H4 (cell line): ENCODE results near the gene TSPEAR. TPM values are rescaled to one million over a fixed set of nuclear protein-coding genes. Genes with fewer than 3 reads are reported as not detected.

Source experiments
- DNase-seq: peaks from one replicate; pipeline ENCODE4 v3.0.0-alpha.2; 2015; ENCODE audit warnings: low spot score
- total RNA-seq: library from RNA; depleted of rRNA; stranded (reverse); fragments of >200 nt; shearing (Covaris generic); gene quantifications from 2 replicates; pipeline ENCODE4 v1.2.3, GENCODE V29; 2014; rRNA removed

The TSPEAR gene
- total RNA-seq, result 0.08 TPM in 1 of 2 replicates, not detected in the other

DNA sequence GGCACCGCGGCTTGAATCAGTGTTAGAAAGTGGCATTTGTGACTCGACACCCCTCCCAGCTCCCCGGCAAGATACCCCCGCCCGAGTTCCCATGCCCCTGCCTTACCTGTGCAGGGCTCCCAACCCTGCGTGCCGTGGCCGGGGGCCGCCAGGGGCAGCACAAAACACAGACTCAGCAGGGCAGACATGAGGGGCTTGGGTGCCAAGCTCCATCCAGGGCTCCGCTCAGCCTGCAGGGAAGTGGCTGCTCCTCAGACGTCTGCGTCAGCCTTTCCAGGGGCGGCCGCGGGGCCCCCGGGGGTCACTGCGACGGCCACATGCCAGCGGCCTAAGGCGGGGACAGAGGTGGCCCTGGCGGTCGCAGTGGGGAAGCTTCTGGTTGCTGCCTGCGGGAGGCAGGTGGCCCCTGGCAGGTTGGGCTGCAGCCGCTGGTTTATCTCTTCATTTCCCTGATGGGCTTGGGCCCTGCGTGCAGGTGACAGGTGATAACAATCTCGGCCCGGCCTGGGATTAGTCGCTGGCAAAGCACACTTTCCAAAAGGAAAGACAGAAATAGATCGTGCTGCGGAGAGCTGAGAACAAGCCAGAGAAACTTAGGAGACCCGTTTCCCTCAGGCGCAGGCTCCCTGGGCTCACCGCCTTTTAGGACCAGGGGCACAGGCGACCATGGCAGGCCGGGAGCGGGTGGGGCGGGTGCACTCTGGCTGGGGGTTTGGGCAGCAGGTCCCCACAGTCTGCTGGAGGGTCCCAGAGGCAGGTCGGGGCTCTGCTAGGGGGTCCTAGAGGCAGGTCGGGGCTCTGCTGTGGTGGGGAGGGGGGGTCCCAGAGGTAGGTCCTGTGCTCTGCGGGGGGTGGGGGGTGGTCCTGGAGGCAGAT, at the start of gene TSPEAR:
TSPEAR (minus strand) TSS at position 246 of the 876 bp plus-strand sequence; CDS start at position 188, 58 bp downstream.
- DNase-seq, result no peak

GRCh38 chr21:44760376-44760775, 49.0 kb upstream of the TSPEAR start:
- no peak for DNase-seq

- no peak for DNase-seq
Observed at GRCh38 chr21:44759628-44760285, 48.4 kb upstream of the TSPEAR start.

GRCh38 chr21:44758781-44759627, 47.6 kb upstream of the TSPEAR start:
- DNase-seq, result no peak

DNA sequence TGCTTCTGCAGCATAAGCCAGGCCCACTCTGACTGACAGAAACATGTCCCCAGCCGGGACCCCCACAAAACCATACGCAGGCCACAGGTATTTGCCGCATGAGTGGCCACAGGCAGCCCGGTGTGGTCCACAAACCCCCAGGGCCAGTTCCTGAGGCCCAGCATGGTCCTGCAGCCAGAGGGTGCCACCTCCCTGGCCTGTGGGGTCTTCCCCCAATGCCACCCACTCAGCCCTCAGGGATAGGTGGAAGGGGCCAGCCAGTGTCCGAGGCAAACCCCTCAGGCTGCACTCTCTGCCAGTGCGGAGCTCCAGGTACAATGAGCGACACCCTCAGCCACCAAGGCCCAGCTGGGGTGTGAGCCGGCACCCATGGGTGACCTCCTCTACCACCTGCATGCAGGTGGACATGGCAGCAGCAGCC, 46.8 kb upstream of the TSPEAR start:
- no peak for DNase-seq

- DNase-seq, result no peak
Observed at GRCh38 chr21:44757731-44758130, 46.4 kb upstream of the TSPEAR start.

- DNase-seq, result no peak
Observed at GRCh38 chr21:44756423-44757185, 45.2 kb upstream of the TSPEAR start.

- no peak for DNase-seq
Observed at GRCh38 chr21:44755227-44755626, 43.9 kb upstream of the TSPEAR start.

- DNase-seq, result no peak
Observed at GRCh38 chr21:44753357-44753756, 42.0 kb upstream of the TSPEAR start.

DNA sequence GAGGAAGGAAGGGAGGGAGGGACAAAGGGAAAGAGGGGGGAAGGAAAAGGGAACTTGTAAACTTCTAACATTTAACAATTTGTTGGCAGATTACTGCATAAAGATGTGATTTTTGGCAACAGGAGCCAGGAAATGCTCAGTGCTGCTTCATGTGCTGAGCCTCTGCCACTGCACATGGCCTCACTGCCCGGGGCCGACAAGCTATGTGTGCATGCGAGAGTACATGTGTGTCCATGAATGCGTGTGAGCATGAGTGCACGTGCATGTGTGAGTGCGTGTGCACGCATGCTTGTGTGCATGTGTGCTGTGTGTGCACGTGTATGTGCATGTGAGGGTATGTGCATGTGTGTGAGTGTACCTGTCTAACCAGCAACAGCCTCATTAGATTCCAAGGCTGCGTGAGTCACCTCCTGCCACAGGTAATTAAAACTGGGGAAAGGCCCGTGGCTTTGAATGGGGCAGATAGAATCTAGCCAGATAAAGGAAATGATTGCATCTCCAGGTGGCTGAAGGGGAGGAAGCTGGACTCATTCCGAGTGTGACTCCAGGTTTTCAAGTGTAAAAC, 41.4 kb upstream of the TSPEAR start:
- DNase-seq, result no peak

- no peak for DNase-seq
Observed at GRCh38 chr21:44751799-44752636, 40.6 kb upstream of the TSPEAR start.

DNA sequence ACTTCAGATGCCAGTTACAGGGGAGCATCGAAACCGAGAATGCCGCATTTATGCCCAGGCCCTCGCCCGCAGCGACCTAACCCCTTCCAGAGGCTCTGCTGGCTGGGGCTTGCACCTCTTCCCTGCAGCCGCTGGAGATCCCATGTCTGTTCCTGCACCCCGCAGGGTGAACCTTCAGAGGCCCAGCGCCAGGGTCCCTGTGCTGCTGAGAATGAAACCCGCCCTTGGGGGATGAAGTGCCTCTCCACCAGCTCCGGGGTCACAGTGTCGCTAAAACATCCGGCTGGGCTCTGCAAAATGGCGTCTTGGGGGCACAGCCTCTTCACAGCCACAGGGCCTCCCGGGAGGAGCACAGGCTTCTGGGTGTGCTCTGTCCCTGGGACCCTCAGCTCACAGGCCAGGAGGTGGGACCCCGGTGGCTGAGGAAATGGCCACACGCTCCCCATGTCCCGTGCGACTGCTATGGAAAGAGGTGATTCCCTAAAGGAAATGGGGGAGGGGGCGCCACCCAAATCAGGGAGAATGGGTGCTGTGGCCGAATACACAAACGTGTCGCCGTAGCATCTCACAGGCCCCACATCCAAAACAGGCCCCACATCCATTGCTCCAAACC, 39.9 kb upstream of the TSPEAR start:
- DNase-seq, result no peak

- DNase-seq, result no peak
Observed at GRCh38 chr21:44750675-44751025, 39.3 kb upstream of the TSPEAR start.

DNA sequence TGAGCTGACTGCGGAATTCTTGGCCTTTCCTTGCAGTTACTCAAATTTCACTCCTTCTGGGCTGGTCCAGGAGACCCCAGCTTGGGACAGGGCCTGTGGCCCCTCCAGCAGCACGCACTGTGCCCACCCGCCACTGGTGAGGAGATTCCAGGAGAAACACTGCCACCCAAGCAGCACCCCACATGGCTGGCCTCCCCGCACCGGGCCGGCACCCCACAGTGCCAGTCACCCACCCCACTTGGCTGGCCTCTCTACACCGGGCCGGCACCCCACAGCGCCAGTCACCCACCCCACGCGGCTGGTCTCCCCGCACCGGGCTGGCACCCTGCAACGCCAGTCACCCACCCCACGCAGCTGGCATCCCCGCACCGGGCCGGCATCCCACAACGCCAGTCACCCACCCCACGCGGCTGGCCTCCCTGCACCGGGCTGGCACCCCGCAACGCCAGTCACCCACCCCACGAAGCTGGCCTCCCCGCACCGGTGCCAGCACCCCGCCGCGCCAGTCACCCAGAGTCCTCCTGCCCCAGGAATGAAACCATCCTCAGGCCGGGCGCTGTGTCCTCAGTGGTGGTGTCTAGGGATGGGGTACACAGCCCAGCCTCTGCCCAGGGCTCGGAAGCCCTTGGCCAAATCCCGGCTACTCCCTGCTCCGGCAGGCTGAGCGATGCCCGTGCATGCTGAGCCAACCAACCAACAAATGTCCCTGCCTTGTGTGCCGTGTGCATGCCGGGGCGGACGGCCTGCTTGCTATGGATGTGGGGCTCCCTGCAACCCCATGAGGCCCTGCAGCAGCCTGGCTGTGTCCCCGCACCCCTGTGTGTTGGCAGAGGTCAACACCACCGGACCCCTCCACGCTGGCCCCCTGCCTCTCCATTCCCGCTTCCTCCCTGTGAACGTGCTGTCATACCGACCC, 38.6 kb upstream of the TSPEAR start:
- no peak for DNase-seq

GRCh38 chr21:44749116-44749758, 37.9 kb upstream of the TSPEAR start:
- DNase-seq, result no peak

- DNase-seq, result no peak
Observed at GRCh38 chr21:44748621-44749020, 37.2 kb upstream of the TSPEAR start.

DNA sequence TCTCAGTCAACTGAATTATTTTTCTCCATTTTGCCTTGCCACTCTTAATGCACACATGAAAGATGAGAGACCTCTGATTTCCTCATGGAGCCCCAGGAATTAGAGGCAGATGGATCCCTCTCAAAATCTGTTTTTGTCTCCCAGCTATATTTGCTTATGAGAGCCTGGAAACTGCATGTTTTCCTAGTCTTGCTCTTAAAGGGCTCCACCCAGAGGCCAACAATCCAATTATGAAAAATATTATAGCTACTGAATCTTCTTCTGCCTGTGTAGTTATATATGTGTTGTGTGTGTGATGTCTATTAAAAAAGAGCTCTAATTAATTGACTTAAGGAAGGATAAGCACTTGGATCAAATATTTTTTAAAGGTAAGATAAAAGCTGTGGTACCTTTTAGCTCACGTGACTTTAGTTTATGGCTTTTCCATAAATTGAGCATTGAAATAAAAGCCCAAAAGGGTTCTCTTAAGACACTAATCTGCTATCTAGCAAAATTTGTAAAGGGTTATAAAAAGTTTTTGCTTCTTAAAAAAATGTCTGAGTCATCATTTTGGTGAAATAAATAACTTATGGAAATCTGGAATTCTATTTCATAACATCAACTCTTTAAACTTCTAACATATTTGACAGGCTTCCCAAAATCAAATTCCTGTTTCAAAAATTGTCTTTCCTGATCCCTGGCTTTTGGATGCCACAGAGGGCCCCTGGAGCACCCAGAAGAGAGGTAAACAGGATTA, 31.2 kb upstream of the TSPEAR start:
- DNase-seq, result no peak
